Stimulated activated CD8-positive, alpha-beta memory T cell treated with anti-CD3 and anti-CD28 coated beads, Interleukin-7, amount 100 ng/mL, for 48 hours (primary cell): Measurements from ENCODE around the gene CRELD1.
"Not testable (repeated sequence)": the region's sequence is repeated elsewhere in the genome, so short reads cannot be mapped to it uniquely, and the experiment has no call there.

ENCODE experiments used
- DNase-seq, 2 donors: peaks; one replicate each; pipeline ENCODE4 v3.0.0-alpha.2; 2020; ENCODE audit warnings: low read depth in 1 of 2; ENCODE audit errors: extremely low read depth in 1 of 2

CRELD1 gene

GRCh38 chr3:9932843-9933560, 632 bp upstream of the CRELD1 start:
- peak; percentile 82 to 86 for DNase-seq

GRCh38 chr3:9934235-9934621, 594 bp downstream of the CRELD1 start:
- no peak for DNase-seq

- DNase-seq: no peak
Measured at GRCh38 chr3:9934993-9935392, 1.4 kb downstream of the CRELD1 start.

GRCh38 chr3:9935966-9936510, 2.4 kb downstream of the CRELD1 start:
- DNase-seq: no peak

- DNase-seq: no peak
Measured at GRCh38 chr3:9937486-9938238, 4.0 kb downstream of the CRELD1 start.

- no peak for DNase-seq
Measured at GRCh38 chr3:9938966-9939365, 5.3 kb downstream of the CRELD1 start.

GRCh38 chr3:9939906-9940305, 6.3 kb downstream of the CRELD1 start:
- not testable (repeated sequence) for DNase-seq

GRCh38 chr3:9940746-9941145, 7.1 kb downstream of the CRELD1 start:
- no peak for DNase-seq

GRCh38 chr3:9942164-9942563, 8.5 kb downstream of the CRELD1 start:
- DNase-seq: no peak

- no peak for DNase-seq
Measured at GRCh38 chr3:9942934-9943690, 9.5 kb downstream of the CRELD1 start.

GRCh38 chr3:9944271-9944670, 10.6 kb downstream of the CRELD1 start:
- DNase-seq: no peak

- no peak for DNase-seq
Measured at GRCh38 chr3:9945358-9945757, 11.7 kb downstream of the CRELD1 start.

- DNase-seq: peak; percentile 66 to 76
Measured at GRCh38 chr3:9946112-9947024, 12.7 kb downstream of the CRELD1 start.

GRCh38 chr3:9947025-9947995, 13.7 kb downstream of the CRELD1 start:
- DNase-seq: no peak

GRCh38 chr3:9948586-9948985, 15.0 kb downstream of the CRELD1 start:
- DNase-seq: no peak

- no peak for DNase-seq
Measured at GRCh38 chr3:9949115-9949514, 15.5 kb downstream of the CRELD1 start.

- no peak for DNase-seq
Measured at GRCh38 chr3:9949626-9950025, 16.0 kb downstream of the CRELD1 start.

GRCh38 chr3:9951126-9951525, 17.5 kb downstream of the CRELD1 start:
- no peak for DNase-seq

GRCh38 chr3:9951598-9951961, 17.9 kb downstream of the CRELD1 start:
- DNase-seq: no peak
